DND-41 (cell line): ENCODE measurements around the gene LMF1.

Source experiments
- ATAC-seq: fragments of 200-7000 bp; cut with Tn5 transposase; 3 replicates; pipeline ENCODE4 v1.9.1; 2021; ENCODE audit warnings: low read depth; ENCODE audit not compliant: insufficient read depth
- DNase-seq: peaks from one replicate; pipeline ENCODE4 v3.0.0-alpha.2; 2020
- H2AFZ ChIP-seq: 2 replicates; pipeline ENCODE4 v1.6.0; 2012; ENCODE audit warnings: low read depth, low read length
- H3K27ac ChIP-seq: 2 replicates; pipeline ENCODE4 v1.5.1; 2012; ENCODE audit warnings: low read length, inconsistent platforms
- H3K27me3 ChIP-seq: fragments of 200-600 bp; sonication (generic); 2 replicates; pipeline ENCODE4 v1.6.0; 2012; ENCODE audit warnings: low read length, mild to moderate bottlenecking, inconsistent platforms; ENCODE audit not compliant: insufficient read depth, poor library complexity
- H3K36me3 ChIP-seq: 2 replicates; pipeline ENCODE4 v1.5.1; 2012; ENCODE audit warnings: low read length, inconsistent platforms; ENCODE audit not compliant: insufficient read depth
- H3K4me1 ChIP-seq: 2 replicates; pipeline ENCODE4 v1.5.1; 2012; ENCODE audit warnings: mild to moderate bottlenecking, low read length; ENCODE audit not compliant: insufficient read depth
- H3K4me2 ChIP-seq: 2 replicates; pipeline ENCODE4 v1.6.0; 2012; ENCODE audit warnings: mild to moderate bottlenecking, moderate library complexity, low read length, inconsistent platforms; ENCODE audit not compliant: insufficient read depth
- H3K4me3 ChIP-seq, 2 experiments: fragments of 200-600 bp in 1 of 2; shearing (Covaris generic) in 1 of 2; 2 replicates each; pipeline ENCODE4 v1.5.1; 2012 to 2016; ENCODE audit warnings: inconsistent platforms in 2 of 2, low read length in 2 of 2, mild to moderate bottlenecking in 2 of 2, low read depth in 1 of 2, moderate library complexity in 1 of 2
- H3K79me2 ChIP-seq: 2 replicates; pipeline ENCODE4 v1.6.0; 2012; ENCODE audit warnings: low read length, inconsistent platforms; ENCODE audit not compliant: insufficient read depth
- H3K9ac ChIP-seq: 2 replicates; pipeline ENCODE4 v1.6.0; 2012; ENCODE audit warnings: low read depth, mild to moderate bottlenecking, inconsistent platforms, low read length, moderate library complexity
- H3K9me3 ChIP-seq: 2 replicates; pipeline ENCODE4 v1.5.1; 2012; ENCODE audit warnings: low read length, moderate library complexity, mild to moderate bottlenecking, inconsistent platforms; ENCODE audit not compliant: insufficient read depth, severe bottlenecking
- H4K20me1 ChIP-seq: 2 replicates; pipeline ENCODE4 v1.6.0; 2012; ENCODE audit warnings: low read length; ENCODE audit not compliant: insufficient read depth
- CTCF ChIP-seq: IDR thresholded peaks from 2 replicates; pipeline ENCODE4 v1.5.1; 2012; ENCODE audit warnings: borderline replicate concordance, low read length, moderate library complexity, mild to moderate bottlenecking; ENCODE audit not compliant: poor library complexity, severe bottlenecking; ENCODE audit errors: extremely low read depth
- EZH2 ChIP-seq: IDR thresholded peaks from 3 replicates; pipeline ENCODE4 v1.6.1; 2012; ENCODE audit warnings: borderline replicate concordance, low read depth, mild to moderate bottlenecking, moderate library complexity, low read length, inconsistent platforms; ENCODE audit not compliant: severe bottlenecking

Gene LMF1

GRCh38 chr16:1010815-1011214, 40.0 kb upstream of the LMF1 start:
- H3K4me3 ChIP-seq, result no peak overlapping the region
- H3K4me2 ChIP-seq, result no peak overlapping the region
- DNase-seq, result no peak
- H3K27ac ChIP-seq, result no peak overlapping the region
- H3K9me3 ChIP-seq, result no peaks in the 10 kb centered on the region
- no peaks in the 10 kb centered on the region for H3K27me3 ChIP-seq
- no peak overlapping the region for H2AFZ ChIP-seq
- no peaks in the 10 kb centered on the region for H3K36me3 ChIP-seq
- peaks cover 9% of the 10 kb centered on the region; the same call in 1 of the 2 replicates for H4K20me1 ChIP-seq
- ATAC-seq, result no peak
- no peaks in the 10 kb centered on the region for H3K4me1 ChIP-seq
- TF ChIP-seq CTCF (no peak), EZH2 (no peak)
- no peak overlapping the region for H3K9ac ChIP-seq
- H3K79me2 ChIP-seq, result no peaks in the 10 kb centered on the region

GRCh38 chr16:1010251-1010650, 39.5 kb upstream of the LMF1 start:
- no peak for TF ChIP-seq EZH2
- no peak for TF ChIP-seq CTCF
- Histone ChIP-seq H3K4me3 (no peak overlapping the region), H3K27me3 (no peaks in the 10 kb centered on the region), H3K36me3 (no peaks in the 10 kb centered on the region), H3K4me2 (no peak overlapping the region), H3K9me3 (no peaks in the 10 kb centered on the region), H3K4me1 (no peaks in the 10 kb centered on the region), H3K27ac (no peak overlapping the region), H3K9ac (no peak overlapping the region), H3K79me2 (no peaks in the 10 kb centered on the region), H2AFZ (no peak overlapping the region), H4K20me1 (peaks cover 9% of the 10 kb centered on the region; the same call in 1 of the 2 replicates)
- no peak for ATAC-seq
- no peak for DNase-seq

GRCh38 chr16:1009358-1010150, 38.8 kb upstream of the LMF1 start:
- Histone ChIP-seq H3K9ac (no peak overlapping the region), H3K4me3 (no peak overlapping the region), H3K36me3 (no peaks in the 10 kb centered on the region), H2AFZ (no peak overlapping the region), H3K4me2 (no peak overlapping the region), H3K9me3 (no peaks in the 10 kb centered on the region), H3K27ac (no peak overlapping the region), H3K79me2 (no peaks in the 10 kb centered on the region), H3K27me3 (no peaks in the 10 kb centered on the region), H3K4me1 (no peaks in the 10 kb centered on the region), H4K20me1 (peaks cover 9% of the 10 kb centered on the region; the same call in 1 of the 2 replicates)
- TF ChIP-seq CTCF (no peak), EZH2 (no peak)
- DNase-seq (no peak), ATAC-seq (no peak)
